ENCODE data around the gene LACC1.

DNA sequence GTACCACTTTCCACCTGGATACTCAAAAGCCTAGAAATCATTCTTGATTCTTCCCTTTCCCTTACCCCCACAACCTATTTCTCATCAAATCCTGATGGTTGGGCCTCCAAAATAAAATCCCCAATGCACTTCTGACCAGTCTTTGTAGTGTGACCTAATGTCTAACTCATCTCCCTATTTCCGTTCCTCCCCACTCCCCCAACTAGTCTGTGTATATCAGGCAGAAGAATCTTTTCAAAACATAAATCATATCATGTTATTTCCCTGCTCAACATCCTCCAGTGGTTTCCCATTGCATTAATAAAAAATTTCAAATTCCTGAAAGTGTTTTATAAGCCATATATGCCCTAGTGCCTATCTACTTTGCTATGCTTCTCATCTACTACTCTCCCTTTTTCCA, 17.8 kb upstream of the LACC1 start:
- TF ChIP-seq, protein P1, sequence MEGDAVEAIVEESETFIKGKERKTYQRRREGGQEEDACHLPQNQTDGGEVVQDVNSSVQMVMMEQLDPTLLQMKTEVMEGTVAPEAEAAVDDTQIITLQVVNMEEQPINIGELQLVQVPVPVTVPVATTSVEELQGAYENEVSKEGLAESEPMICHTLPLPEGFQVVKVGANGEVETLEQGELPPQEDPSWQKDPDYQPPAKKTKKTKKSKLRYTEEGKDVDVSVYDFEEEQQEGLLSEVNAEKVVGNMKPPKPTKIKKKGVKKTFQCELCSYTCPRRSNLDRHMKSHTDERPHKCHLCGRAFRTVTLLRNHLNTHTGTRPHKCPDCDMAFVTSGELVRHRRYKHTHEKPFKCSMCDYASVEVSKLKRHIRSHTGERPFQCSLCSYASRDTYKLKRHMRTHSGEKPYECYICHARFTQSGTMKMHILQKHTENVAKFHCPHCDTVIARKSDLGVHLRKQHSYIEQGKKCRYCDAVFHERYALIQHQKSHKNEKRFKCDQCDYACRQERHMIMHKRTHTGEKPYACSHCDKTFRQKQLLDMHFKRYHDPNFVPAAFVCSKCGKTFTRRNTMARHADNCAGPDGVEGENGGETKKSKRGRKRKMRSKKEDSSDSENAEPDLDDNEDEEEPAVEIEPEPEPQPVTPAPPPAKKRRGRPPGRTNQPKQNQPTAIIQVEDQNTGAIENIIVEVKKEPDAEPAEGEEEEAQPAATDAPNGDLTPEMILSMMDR (IDR thresholded peaks at IDR 0.05), result no peak
- no peak for TF ChIP-seq POLR2AphosphoS5 (IDR thresholded peaks at IDR 0.05)

All from sigmoid colon (tissue), 4 donors.